ENCODE results near the gene HPS1. TPM values are rescaled to one million over a fixed set of nuclear protein-coding genes. Genes with fewer than 3 reads are reported as not detected.
A peak's percentile ranks its signal among the peaks of the same experiment; 100 is the strongest.

The HPS1 gene
- total and polyA plus RNA-seq, 2 of the 8 experiments (the other 6 are each of a cell fraction or from before 2014, with no cell fraction given): 38.7 to 61.7 TPM

DNA sequence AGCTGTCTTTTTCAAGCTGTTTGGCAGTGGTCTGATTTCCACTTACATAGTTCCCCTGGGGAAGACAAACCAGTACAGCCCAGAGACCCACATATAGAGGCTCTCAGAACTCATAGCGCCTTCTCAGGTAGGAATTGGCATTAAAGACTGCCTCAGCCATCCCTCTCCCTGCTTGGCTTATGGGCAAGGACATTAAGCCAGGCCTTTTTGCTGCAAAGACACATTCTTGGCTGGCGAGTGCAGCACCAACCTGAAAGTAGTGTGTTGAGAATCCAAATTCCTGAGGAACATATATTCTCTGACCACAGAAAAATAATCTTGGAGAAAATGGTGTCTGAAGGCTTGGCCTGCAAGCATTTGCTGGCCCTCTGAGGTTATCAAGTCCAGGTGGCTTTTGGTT lies 39.2 kb upstream of the HPS1 start:
- no peaks in the 10 kb centered on the region for H3K79me2 ChIP-seq (ENCODE audit: control insufficient read depth in 1 of 2, insufficient read depth in 2 of 2, low read length in 2 of 2)
- no peak overlapping the region for H3K27ac ChIP-seq (ENCODE audit: low read depth, low read length)
- no peaks in the 10 kb centered on the region for H3K36me3 ChIP-seq (ENCODE audit: control insufficient read depth in 2 of 4, insufficient read depth in 4 of 4, low read length in 3 of 4)
- H2BK12ac ChIP-seq (ENCODE audit: low read depth, low read length): no peak overlapping the region
- H3K9me3 ChIP-seq (ENCODE audit: insufficient read depth in 2 of 2, low read depth in 1 of 2, low read length in 1 of 2): peaks cover 3% of the 10 kb centered on the region in 2 experiments; a peak in 2 of 4 replicates
- 82% methylated on average over 2 of the region's 2 CpGs; no CpG with 5 or more reads in 1 of the 2 experiments for WGBS, 2 experiments (ENCODE audit: extremely low coverage in 1 of 2, insufficient coverage in 1 of 2, insufficient read length in 1 of 2, insufficient replicate concordance in 2 of 2, low coverage in 1 of 2, low lambda C conversion rate in 2 of 2, missing lambda C conversion rate in 1 of 2)
- H2AK5ac ChIP-seq (ENCODE audit: low read depth, low read length): no peak overlapping the region
- H3K27me3 ChIP-seq (replicated peaks in 1 of 4; ENCODE audit: control insufficient read depth in 3 of 4, extremely low read depth in 1 of 4, insufficient read depth in 3 of 4, low read length in 3 of 4): no peaks in the 10 kb centered on the region
- H2AFZ ChIP-seq (ENCODE audit: low read length): 0 out of 2 replicates have a peak overlapping the region, but pooled peaks have one; percentile 11
- FAIRE-seq: no peak
- no peaks in the 10 kb centered on the region for H3K4me1 ChIP-seq (replicated peaks in 1 of 4; ENCODE audit: control insufficient read depth in 3 of 4, insufficient read depth in 4 of 4, low read length in 3 of 4)
- no peak overlapping the region for H2BK120ac ChIP-seq (replicated peaks; ENCODE audit: low read depth, low read length)
- no peak overlapping the region for H3K4me3 ChIP-seq (ENCODE audit: extremely low read depth in 1 of 4, insufficient read depth in 2 of 4, low read depth in 3 of 4, low read length in 4 of 4)
- DNase-seq (ENCODE audit: low read depth in 1 of 2, low spot score in 2 of 2): no peak
- H2BK20ac ChIP-seq (ENCODE audit: low read length): no peak overlapping the region
- no peak overlapping the region for H3K4ac ChIP-seq (replicated peaks; ENCODE audit: insufficient read length, low read depth, low read length)
- TF ChIP-seq, protein P1, sequence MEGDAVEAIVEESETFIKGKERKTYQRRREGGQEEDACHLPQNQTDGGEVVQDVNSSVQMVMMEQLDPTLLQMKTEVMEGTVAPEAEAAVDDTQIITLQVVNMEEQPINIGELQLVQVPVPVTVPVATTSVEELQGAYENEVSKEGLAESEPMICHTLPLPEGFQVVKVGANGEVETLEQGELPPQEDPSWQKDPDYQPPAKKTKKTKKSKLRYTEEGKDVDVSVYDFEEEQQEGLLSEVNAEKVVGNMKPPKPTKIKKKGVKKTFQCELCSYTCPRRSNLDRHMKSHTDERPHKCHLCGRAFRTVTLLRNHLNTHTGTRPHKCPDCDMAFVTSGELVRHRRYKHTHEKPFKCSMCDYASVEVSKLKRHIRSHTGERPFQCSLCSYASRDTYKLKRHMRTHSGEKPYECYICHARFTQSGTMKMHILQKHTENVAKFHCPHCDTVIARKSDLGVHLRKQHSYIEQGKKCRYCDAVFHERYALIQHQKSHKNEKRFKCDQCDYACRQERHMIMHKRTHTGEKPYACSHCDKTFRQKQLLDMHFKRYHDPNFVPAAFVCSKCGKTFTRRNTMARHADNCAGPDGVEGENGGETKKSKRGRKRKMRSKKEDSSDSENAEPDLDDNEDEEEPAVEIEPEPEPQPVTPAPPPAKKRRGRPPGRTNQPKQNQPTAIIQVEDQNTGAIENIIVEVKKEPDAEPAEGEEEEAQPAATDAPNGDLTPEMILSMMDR (IDR thresholded peaks at IDR 0.05; ENCODE audit: control extremely low read depth in 1 of 3, insufficient read depth in 1 of 3, low read depth in 1 of 3, low read length in 3 of 3): peak in 2 of 3 experiments; percentile 12 to 17; a peak in 1 of 4 replicates
- TF ChIP-seq TAF7 (optimal IDR thresholded peaks at IDR 0.05; ENCODE audit: borderline replicate concordance, low read depth, low read length): no peak
- no peak overlapping the region for H2BK5ac ChIP-seq (ENCODE audit: low read depth, low read length)
- no peaks in the 10 kb centered on the region for H4K20me1 ChIP-seq (replicated peaks in 1 of 2; ENCODE audit: control insufficient read depth in 1 of 2, insufficient read depth in 2 of 2, low read length in 2 of 2)
- H3K18ac ChIP-seq (ENCODE audit: extremely low read depth, low read length): no peak overlapping the region
- no peak overlapping the region for H3K9ac ChIP-seq (replicated peaks in 1 of 4; ENCODE audit: extremely low read depth in 1 of 4, low read depth in 3 of 4, low read length in 3 of 4)
- H4K91ac ChIP-seq (replicated peaks; ENCODE audit: insufficient read length, low read length): no peak overlapping the region
- H3K14ac ChIP-seq (ENCODE audit: insufficient read length): no peak overlapping the region
- H3K23me2 ChIP-seq (ENCODE audit: low read depth, low read length): no peaks in the 10 kb centered on the region
- no peak overlapping the region for H3K4me2 ChIP-seq (ENCODE audit: insufficient read depth in 1 of 2, low read depth in 2 of 2, low read length in 2 of 2)
- no peak overlapping the region for H4K8ac ChIP-seq (ENCODE audit: extremely low read depth, insufficient read depth, low read length)
- no peak overlapping the region for H3K23ac ChIP-seq (ENCODE audit: insufficient read length)
- ChIA-PET CTCF (ENCODE audit: partially characterized antibody) (interaction anchor here (1.2 to 1.4 kb wide), 2 partner anchors 19 to 24 kb away, joined by 3 to 4 read pairs; no protein-coding TSS in a partner anchor), POLR2A (ENCODE audit: partially characterized antibody) (no interaction called here)
- no peak overlapping the region for H4K5ac ChIP-seq (ENCODE audit: insufficient read length, low read depth, low read length)
- H3K79me1 ChIP-seq (ENCODE audit: low read depth, low read length): no peaks in the 10 kb centered on the region
- no peak overlapping the region for H3K56ac ChIP-seq (replicated peaks; ENCODE audit: insufficient read length, low read depth, low read length)
- no peak overlapping the region for H2BK15ac ChIP-seq (ENCODE audit: low read length)

Measured in H1 (cell line).